ENCODE data around the gene DSCAM. TPM values are rescaled to one million over a fixed set of nuclear protein-coding genes. Genes with fewer than 3 reads are reported as not detected.
"Not testable (repeated sequence)": the region's sequence is repeated elsewhere in the genome, so short reads cannot be mapped to it uniquely, and the experiment has no call there.

The DSCAM gene
- total RNA-seq, 8 experiments from 2014 or later: 0.05 to 8.7 (median 4.4) TPM

DNA sequence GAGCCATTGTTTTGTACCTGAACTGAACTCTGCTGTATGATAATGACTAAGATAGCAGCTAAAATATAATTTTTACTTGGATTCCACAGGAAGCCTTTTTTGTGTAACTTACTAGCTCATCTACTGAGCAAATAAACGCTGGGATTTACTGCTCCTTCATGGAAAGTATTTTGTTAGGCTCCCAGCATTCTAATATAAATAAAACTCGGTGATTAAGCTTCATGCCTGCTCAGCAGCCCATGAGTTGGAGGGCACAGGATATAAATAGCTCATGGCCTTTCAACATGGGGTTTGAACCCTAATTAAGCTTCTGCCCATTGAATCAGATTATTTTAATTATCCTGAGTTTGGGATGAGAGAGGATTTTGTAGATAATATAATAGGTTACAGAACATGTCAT, 799.7 kb downstream of the DSCAM start:
- no peak for ATAC-seq (replicated peaks in 6 of 8)
- in situ Hi-C loops (cut with MboI; ENCODE audit: low pct_unique_long_range_greater_than_20kb in 2 of 9, low sequenced_read_pairs in 9 of 9, unreplicated experiment in 9 of 9): no loop called here
- no peak overlapping the region for H3K27ac ChIP-seq
- no peak overlapping the region for H3K4me3 ChIP-seq
- WGBS, 10 experiments: 0 to 92% (median 40%) methylated on average over 1 to 2 of the region's 2 CpGs; no CpG with 5 or more reads in 1 of the 10 experiments
- peaks cover 25 to 28% of the 10 kb centered on the region in 2 donors for H3K4me1 ChIP-seq (replicated peaks in 1 of 2)

DNA sequence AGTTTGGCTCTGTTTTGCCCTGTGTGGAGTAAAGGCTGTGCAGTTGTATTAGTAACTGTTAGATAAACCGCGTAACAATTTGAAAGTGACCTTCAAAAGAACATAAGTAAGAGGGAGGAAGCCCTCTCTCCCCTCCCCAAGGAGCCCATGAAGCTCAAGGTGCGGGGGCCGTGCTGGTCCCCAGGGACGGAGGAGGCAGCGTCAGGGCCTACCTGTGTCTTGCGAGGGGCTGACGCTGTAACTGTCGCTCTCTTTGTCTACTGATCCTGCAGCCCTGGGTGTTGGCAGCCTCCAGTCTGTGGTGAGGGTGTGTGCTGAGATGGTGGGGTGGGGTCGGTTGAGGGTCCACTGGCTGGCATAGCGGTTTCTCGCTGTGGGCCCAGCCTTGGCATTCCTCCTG, 803.1 kb downstream of the DSCAM start:
- in situ Hi-C loops (cut with MboI; ENCODE audit: low pct_unique_long_range_greater_than_20kb in 2 of 9, low sequenced_read_pairs in 9 of 9, unreplicated experiment in 9 of 9): no loop called here
- WGBS, 10 experiments: 80 to 100% (median 90%) methylated on average over 2 to 5 of the region's 12 CpGs; no CpG with 5 or more reads in 3 of the 10 experiments
- Histone ChIP-seq H3K4me1 (replicated peaks in 1 of 2) (peaks cover 10 to 11% of the 10 kb centered on the region in 2 donors), H3K4me3 (no peak overlapping the region), H3K27ac (no peak overlapping the region)
- ATAC-seq (replicated peaks in 6 of 8): no peak

- no peak for ATAC-seq (replicated peaks in 6 of 8)
- no peak overlapping the region for H3K27ac ChIP-seq
- H3K4me1 ChIP-seq (replicated peaks in 1 of 2): peaks cover 9 to 10% of the 10 kb centered on the region in 2 donors
- no peak overlapping the region for H3K4me3 ChIP-seq
- 0 to 100% (median 60%) methylated on average over 1 to 3 of the region's 4 CpGs; no CpG with 5 or more reads in 3 of the 10 experiments for WGBS, 10 experiments
- in situ Hi-C loops (cut with MboI; ENCODE audit: low pct_unique_long_range_greater_than_20kb in 2 of 9, low sequenced_read_pairs in 9 of 9, unreplicated experiment in 9 of 9): no loop called here
Measured at GRCh38 chr21:40043423-40043822, 803.5 kb downstream of the DSCAM start.

GRCh38 chr21:40041446-40041845, 805.5 kb downstream of the DSCAM start:
- WGBS, 10 experiments: 31 to 100% (median 93%) methylated on average over 1 to 6 of the region's 6 CpGs; no CpG with 5 or more reads in 3 of the 10 experiments
- no peak overlapping the region for H3K27ac ChIP-seq
- ATAC-seq (replicated peaks in 6 of 8): no peak
- in situ Hi-C loops (cut with MboI; ENCODE audit: low pct_unique_long_range_greater_than_20kb in 2 of 9, low sequenced_read_pairs in 9 of 9, unreplicated experiment in 9 of 9): no loop called here
- no peak overlapping the region for H3K4me3 ChIP-seq
- no peaks in the 10 kb centered on the region for H3K4me1 ChIP-seq (replicated peaks in 1 of 2)

GRCh38 chr21:40033156-40033782, 813.7 kb downstream of the DSCAM start:
- H3K27ac ChIP-seq; H3K4me1 ChIP-seq (replicated peaks in 1 of 2); ATAC-seq (replicated peaks in 6 of 8); in situ Hi-C loops (cut with MboI; ENCODE audit: low pct_unique_long_range_greater_than_20kb in 2 of 9, low sequenced_read_pairs in 9 of 9, unreplicated experiment in 9 of 9); H3K4me3 ChIP-seq: not testable (repeated sequence)
- 0 to 62% methylated on average over 1 to 3 of the region's 25 CpGs; no CpG with 5 or more reads in 8 of the 10 experiments for WGBS, 10 experiments

GRCh38 chr21:40029888-40030287, 817.1 kb downstream of the DSCAM start:
- 33 to 94% (median 60%) methylated on average over 1 to 3 of the region's 6 CpGs; no CpG with 5 or more reads in 5 of the 10 experiments for WGBS, 10 experiments
- Histone ChIP-seq H3K4me3 (no peak overlapping the region), H3K27ac (no peak overlapping the region), H3K4me1 (replicated peaks in 1 of 2) (no peaks in the 10 kb centered on the region)
- in situ Hi-C loops (cut with MboI; ENCODE audit: low pct_unique_long_range_greater_than_20kb in 2 of 9, low sequenced_read_pairs in 9 of 9, unreplicated experiment in 9 of 9): no loop called here
- no peak for ATAC-seq (replicated peaks in 6 of 8)

GRCh38 chr21:40028393-40028792, 818.6 kb downstream of the DSCAM start:
- 80% methylated on average over 1 to 2 of the region's 19 CpGs; no CpG with 5 or more reads in 8 of the 10 experiments for WGBS, 10 experiments
- H3K4me1 ChIP-seq (replicated peaks in 1 of 2); in situ Hi-C loops (cut with MboI; ENCODE audit: low pct_unique_long_range_greater_than_20kb in 2 of 9, low sequenced_read_pairs in 9 of 9, unreplicated experiment in 9 of 9): not testable (repeated sequence)

DNA sequence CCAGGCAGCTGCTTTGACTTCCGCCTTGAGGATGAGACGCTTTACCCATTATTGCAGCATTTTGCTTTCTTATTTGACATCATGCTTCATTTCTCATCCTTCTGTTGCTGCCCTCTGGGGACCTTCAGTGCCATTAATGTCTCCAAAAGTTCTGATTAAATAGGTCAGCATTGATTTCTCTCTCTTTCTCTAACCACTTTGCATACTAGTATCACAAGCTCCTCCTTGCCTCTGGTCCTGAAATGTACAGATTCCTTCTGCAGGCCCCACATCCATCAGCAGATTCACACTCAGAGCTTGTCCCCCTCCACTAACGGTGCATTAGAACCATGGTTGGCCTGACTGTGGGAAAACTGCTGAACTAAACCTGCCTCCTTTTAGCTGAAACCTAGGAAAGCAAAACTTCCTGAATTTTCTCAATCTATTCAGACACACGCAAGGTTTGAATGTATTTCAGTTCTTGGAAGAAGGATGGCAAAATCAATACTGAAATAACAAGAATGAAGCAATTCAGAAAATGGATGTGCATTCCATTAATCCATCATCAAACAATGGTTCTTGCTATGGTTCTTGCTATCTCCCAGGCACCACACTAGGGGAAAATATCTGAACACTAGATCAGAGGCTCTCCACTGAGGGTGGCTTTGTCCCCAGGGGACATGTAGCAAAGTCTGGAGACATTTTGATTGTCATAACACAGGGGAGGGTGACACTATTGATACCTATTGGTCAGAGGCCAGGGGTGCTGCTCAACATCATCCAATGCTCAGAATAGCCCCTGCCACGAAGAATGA, 825.2 kb downstream of the DSCAM start:
- Histone ChIP-seq H3K4me3 (no peak overlapping the region), H3K27ac (peak overlapping the region; percentile 64 to 65), H3K4me1 (replicated peaks in 1 of 2) (peaks cover 9 to 16% of the 10 kb centered on the region in 2 donors)
- WGBS, 10 experiments: 0 to 67% (median 33%) methylated on average over 1 to 4 of the region's 5 CpGs; no CpG with 5 or more reads in 1 of the 10 experiments
- ATAC-seq (replicated peaks in 6 of 8): peak in 5 of 8 experiments; percentile 25 to 80 (median 70)
- in situ Hi-C loops (cut with MboI; ENCODE audit: low pct_unique_long_range_greater_than_20kb in 2 of 9, low sequenced_read_pairs in 9 of 9, unreplicated experiment in 9 of 9): no loop called here

More at GRCh38 chr21:40028393-40028792, 818.6 kb downstream of the DSCAM start:
- not testable (repeated sequence) for H3K4me3 ChIP-seq; ATAC-seq (replicated peaks in 6 of 8); H3K27ac ChIP-seq

DNA sequence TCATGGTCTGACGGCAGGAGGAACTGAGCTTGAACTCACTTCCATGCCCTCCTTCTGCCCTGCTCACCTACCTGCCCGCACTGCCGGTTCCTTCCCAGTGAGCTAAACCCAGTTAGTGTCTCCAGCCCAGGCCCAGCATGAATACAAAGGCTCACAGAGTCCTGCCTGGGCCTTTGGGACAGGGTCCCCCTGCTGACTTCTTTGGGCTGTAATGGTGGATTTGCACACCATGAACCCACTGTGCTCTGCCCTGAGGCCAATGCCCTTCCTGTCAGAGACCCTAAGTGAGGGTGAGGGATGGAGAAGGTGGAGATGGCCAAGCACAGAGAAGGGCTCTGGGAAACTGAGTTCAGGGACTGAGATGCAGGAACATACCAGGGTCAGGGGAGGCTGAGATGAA, 826.3 kb downstream of the DSCAM start:
- in situ Hi-C loops (cut with MboI; ENCODE audit: low pct_unique_long_range_greater_than_20kb in 2 of 9, low sequenced_read_pairs in 9 of 9, unreplicated experiment in 9 of 9): no loop called here
- ATAC-seq (replicated peaks in 6 of 8): no peak
- peak overlapping the region; percentile 23 to 64 for H3K27ac ChIP-seq
- H3K4me3 ChIP-seq: no peak overlapping the region
- WGBS, 10 experiments: 0 to 100% (median 66%) methylated on average over 1 to 3 of the region's 3 CpGs; no CpG with 5 or more reads in 4 of the 10 experiments
- H3K4me1 ChIP-seq (replicated peaks in 1 of 2): peaks cover 9 to 16% of the 10 kb centered on the region in 2 donors

- in situ Hi-C loops (cut with MboI; ENCODE audit: low pct_unique_long_range_greater_than_20kb in 2 of 9, low sequenced_read_pairs in 9 of 9, unreplicated experiment in 9 of 9): no loop called here
- Histone ChIP-seq H3K4me3 (no peak overlapping the region), H3K4me1 (replicated peaks in 1 of 2) (peaks cover 9 to 16% of the 10 kb centered on the region in 2 donors), H3K27ac (no peak overlapping the region)
- WGBS, 10 experiments: 21 to 96% (median 78%) methylated on average over 1 to 3 of the region's 3 CpGs
- ATAC-seq (replicated peaks in 6 of 8): no peak
Measured at GRCh38 chr21:40018871-40019475, 828.0 kb downstream of the DSCAM start.

GRCh38 chr21:40016667-40017066, 830.3 kb downstream of the DSCAM start:
- peaks cover 3 to 6% of the 10 kb centered on the region in 2 donors for H3K4me1 ChIP-seq (replicated peaks in 1 of 2)
- H3K4me3 ChIP-seq: no peak overlapping the region
- in situ Hi-C loops (cut with MboI; ENCODE audit: low pct_unique_long_range_greater_than_20kb in 2 of 9, low sequenced_read_pairs in 9 of 9, unreplicated experiment in 9 of 9): no loop called here
- H3K27ac ChIP-seq: no peak overlapping the region
- 10 to 100% (median 85%) methylated on average over 1 to 8 of the region's 8 CpGs for WGBS, 10 experiments
- ATAC-seq (replicated peaks in 6 of 8): no peak

- no peak for ATAC-seq (replicated peaks in 6 of 8)
- peaks cover 2 to 3% of the 10 kb centered on the region in 2 donors for H3K4me1 ChIP-seq (replicated peaks in 1 of 2)
- no peak overlapping the region for H3K27ac ChIP-seq
- in situ Hi-C loops (cut with MboI; ENCODE audit: low pct_unique_long_range_greater_than_20kb in 2 of 9, low sequenced_read_pairs in 9 of 9, unreplicated experiment in 9 of 9): no loop called here
- H3K4me3 ChIP-seq: no peak overlapping the region
- 0 to 83% (median 46%) methylated on average over 1 to 3 of the region's 3 CpGs; no CpG with 5 or more reads in 2 of the 10 experiments for WGBS, 10 experiments
Measured at GRCh38 chr21:40016234-40016633, 830.7 kb downstream of the DSCAM start.

DNA sequence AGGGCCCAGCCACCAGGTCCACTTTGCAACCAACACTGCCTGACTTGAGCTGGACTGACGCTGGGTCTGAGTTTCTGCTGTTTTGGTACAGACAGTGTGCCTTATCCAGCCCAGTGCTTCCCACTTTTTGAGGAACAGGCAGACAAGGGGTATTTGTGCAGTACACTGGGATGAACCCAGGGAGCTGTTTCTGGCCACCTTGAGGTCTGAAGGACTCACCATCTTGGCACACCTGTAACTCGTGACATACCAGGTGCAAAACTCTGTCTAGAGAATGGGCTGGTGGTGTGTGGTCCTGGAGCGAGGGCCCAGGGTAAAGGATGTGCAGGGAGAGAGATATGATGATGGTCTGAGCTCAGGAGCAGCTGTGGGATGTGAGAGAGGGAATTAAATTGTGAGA, 831.1 kb downstream of the DSCAM start:
- Histone ChIP-seq H3K27ac (no peak overlapping the region), H3K4me3 (no peak overlapping the region), H3K4me1 (replicated peaks in 1 of 2) (no peaks in the 10 kb centered on the region)
- 0 to 92% (median 30%) methylated on average over 1 to 2 of the region's 3 CpGs; no CpG with 5 or more reads in 4 of the 10 experiments for WGBS, 10 experiments
- no peak for ATAC-seq (replicated peaks in 6 of 8)
- in situ Hi-C loops (cut with MboI; ENCODE audit: low pct_unique_long_range_greater_than_20kb in 2 of 9, low sequenced_read_pairs in 9 of 9, unreplicated experiment in 9 of 9): no loop called here
